ENCODE data around the gene HDGFL2.

GRCh38 chr19:4467835-4468234, 4.3 kb upstream of the HDGFL2 start:
- TF ChIP-seq, protein P1, sequence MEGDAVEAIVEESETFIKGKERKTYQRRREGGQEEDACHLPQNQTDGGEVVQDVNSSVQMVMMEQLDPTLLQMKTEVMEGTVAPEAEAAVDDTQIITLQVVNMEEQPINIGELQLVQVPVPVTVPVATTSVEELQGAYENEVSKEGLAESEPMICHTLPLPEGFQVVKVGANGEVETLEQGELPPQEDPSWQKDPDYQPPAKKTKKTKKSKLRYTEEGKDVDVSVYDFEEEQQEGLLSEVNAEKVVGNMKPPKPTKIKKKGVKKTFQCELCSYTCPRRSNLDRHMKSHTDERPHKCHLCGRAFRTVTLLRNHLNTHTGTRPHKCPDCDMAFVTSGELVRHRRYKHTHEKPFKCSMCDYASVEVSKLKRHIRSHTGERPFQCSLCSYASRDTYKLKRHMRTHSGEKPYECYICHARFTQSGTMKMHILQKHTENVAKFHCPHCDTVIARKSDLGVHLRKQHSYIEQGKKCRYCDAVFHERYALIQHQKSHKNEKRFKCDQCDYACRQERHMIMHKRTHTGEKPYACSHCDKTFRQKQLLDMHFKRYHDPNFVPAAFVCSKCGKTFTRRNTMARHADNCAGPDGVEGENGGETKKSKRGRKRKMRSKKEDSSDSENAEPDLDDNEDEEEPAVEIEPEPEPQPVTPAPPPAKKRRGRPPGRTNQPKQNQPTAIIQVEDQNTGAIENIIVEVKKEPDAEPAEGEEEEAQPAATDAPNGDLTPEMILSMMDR (IDR thresholded peaks at IDR 0.05; ENCODE audit: insufficient read depth, low read depth, low read length) = no peak
- TF ChIP-seq EZH2 (IDR thresholded peaks at IDR 0.05; ENCODE audit: insufficient read depth, low read length) = no peak
